SK-N-SH (cell line): Measurements from ENCODE around the gene EGF.

Experiments used
- EP300 ChIP-seq, 2 experiments: IDR thresholded peaks; 2 replicates each; pipeline versions ENCODE4 v1.4.0 to v1.6.1; 2012; ENCODE audit warnings: borderline replicate concordance in 1 of 2, low read depth in 1 of 2, low read length in 1 of 2
- FOXJ3 ChIP-seq: sonication (generic); formaldehyde crosslinking; IDR thresholded peaks from 2 replicates; pipeline ENCODE4 v1.5.1; 2020; ENCODE audit warnings: mild to moderate bottlenecking, missing genetic modification reagents
- GABPA ChIP-seq: IDR thresholded peaks from 2 replicates; pipeline ENCODE4 v1.4.0; 2012; ENCODE audit warnings: low read depth, mild to moderate bottlenecking
- JUND ChIP-seq: IDR thresholded peaks from 2 replicates; pipeline ENCODE4 v1.4.0; 2012
- TF ChIP-seq, protein P1 (sequence below): fragments of 200-600 bp; sonication (generic); IDR thresholded peaks from 2 replicates; pipeline ENCODE4 v1.6.1; 2017; ENCODE audit warnings: antibody characterized with exemption, mild to moderate bottlenecking, moderate library complexity
- TF ChIP-seq, protein P2 (sequence below): IDR thresholded peaks from 2 replicates; pipeline ENCODE4 v1.4.0; 2012; ENCODE audit warnings: low read depth

GRCh38 chr4:109999585-109999912, 86.9 kb downstream of the EGF start:
- TF ChIP-seq, protein P1, sequence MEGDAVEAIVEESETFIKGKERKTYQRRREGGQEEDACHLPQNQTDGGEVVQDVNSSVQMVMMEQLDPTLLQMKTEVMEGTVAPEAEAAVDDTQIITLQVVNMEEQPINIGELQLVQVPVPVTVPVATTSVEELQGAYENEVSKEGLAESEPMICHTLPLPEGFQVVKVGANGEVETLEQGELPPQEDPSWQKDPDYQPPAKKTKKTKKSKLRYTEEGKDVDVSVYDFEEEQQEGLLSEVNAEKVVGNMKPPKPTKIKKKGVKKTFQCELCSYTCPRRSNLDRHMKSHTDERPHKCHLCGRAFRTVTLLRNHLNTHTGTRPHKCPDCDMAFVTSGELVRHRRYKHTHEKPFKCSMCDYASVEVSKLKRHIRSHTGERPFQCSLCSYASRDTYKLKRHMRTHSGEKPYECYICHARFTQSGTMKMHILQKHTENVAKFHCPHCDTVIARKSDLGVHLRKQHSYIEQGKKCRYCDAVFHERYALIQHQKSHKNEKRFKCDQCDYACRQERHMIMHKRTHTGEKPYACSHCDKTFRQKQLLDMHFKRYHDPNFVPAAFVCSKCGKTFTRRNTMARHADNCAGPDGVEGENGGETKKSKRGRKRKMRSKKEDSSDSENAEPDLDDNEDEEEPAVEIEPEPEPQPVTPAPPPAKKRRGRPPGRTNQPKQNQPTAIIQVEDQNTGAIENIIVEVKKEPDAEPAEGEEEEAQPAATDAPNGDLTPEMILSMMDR = no peak
- TF ChIP-seq EP300 (IDR thresholded peaks at IDR 0.05; ENCODE audit: borderline replicate concordance in 1 of 2, low read depth in 1 of 2, low read length in 1 of 2) (no peak), FOXJ3 (no peak), GABPA (no peak), JUND (no peak)
- TF ChIP-seq, protein P2, sequence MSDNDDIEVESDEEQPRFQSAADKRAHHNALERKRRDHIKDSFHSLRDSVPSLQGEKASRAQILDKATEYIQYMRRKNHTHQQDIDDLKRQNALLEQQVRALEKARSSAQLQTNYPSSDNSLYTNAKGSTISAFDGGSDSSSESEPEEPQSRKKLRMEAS = no peak
